ENCODE measurements around the gene DRC7.
"Not testable (repeated sequence)": the region's sequence is repeated elsewhere in the genome, so short reads cannot be mapped to it uniquely, and the experiment has no call there.

The DRC7 gene

GRCh38 chr16:57765160-57765728 lies 70.6 kb downstream of the DRC7 start:
- DNase-seq, result no peak

GRCh38 chr16:57766714-57767348 lies 72.2 kb downstream of the DRC7 start:
- DNase-seq, result no peak

GRCh38 chr16:57769541-57770145 lies 75.0 kb downstream of the DRC7 start:
- no peak for DNase-seq

- DNase-seq, result no peak
These were observed 75.8 kb downstream of the DRC7 start for GRCh38 chr16:57770361-57770760.

GRCh38 chr16:57771141-57771785 lies 76.7 kb downstream of the DRC7 start:
- no peak for DNase-seq

- no peak for DNase-seq
These were observed 78.4 kb downstream of the DRC7 start for GRCh38 chr16:57773019-57773418.

GRCh38 chr16:57773655-57774295 lies 79.2 kb downstream of the DRC7 start:
- DNase-seq, result no peak

GRCh38 chr16:57774705-57775285 lies 80.2 kb downstream of the DRC7 start:
- no peak for DNase-seq

GRCh38 chr16:57775661-57776469 lies 81.3 kb downstream of the DRC7 start:
- DNase-seq, result no peak

GRCh38 chr16:57778658-57779057 lies 84.1 kb downstream of the DRC7 start:
- DNase-seq, result no peak

- DNase-seq, result not testable (repeated sequence)
These were observed 85.2 kb downstream of the DRC7 start for GRCh38 chr16:57779836-57780235.

GRCh38 chr16:57781349-57781740 lies 86.7 kb downstream of the DRC7 start:
- no peak for DNase-seq
